ENCODE measurements around the gene TMEM225B.
A peak's percentile ranks its signal among the peaks of the same experiment; 100 is the strongest.

TMEM225B gene

DNA sequence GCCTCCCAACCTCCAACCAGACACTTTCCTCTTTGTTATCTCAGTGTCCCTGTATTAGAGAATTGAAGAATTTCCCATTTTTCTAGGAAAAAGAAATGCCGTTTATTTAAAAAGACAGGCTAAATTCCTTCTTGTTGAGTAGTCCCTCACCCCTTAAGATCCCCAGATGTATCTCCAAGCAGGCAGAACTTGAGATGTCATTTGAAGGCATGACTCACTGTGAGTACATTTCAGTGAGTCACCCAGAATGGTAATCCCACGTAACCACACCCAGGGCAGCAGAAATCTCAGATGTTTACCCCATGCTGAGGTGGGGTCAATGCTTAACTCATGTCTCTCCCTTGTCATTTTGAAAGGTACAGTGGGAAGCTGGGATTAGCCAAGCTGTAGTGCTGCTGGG lies 35.2 kb upstream of the TMEM225B start:
- Histone ChIP-seq H3K36me3 (ENCODE audit: control insufficient read depth in 2 of 2, insufficient read depth in 1 of 2, low read length in 2 of 2) (peaks cover 59 to 69% of the 10 kb centered on the region in 2 experiments), H3K9me3 (ENCODE audit: control insufficient read depth, insufficient read depth, low read depth, low read length) (no peaks in the 10 kb centered on the region), H3K4me3 (ENCODE audit: low read depth, low read length) (no peak overlapping the region), H3K27ac (ENCODE audit: extremely low read depth, low read depth, low read length) (0 out of 2 replicates have a peak overlapping the region, but pooled peaks have one; percentile 28), H3K4me1 (ENCODE audit: control insufficient read depth, insufficient read depth, low read length) (peaks cover 5% of the 10 kb centered on the region)
- ChIA-PET POLR2A (interaction anchor here (1.0 kb wide), 2 partner anchors 11 to 58 kb away, joined by 4 read pairs; partner anchors contain the start of genes FAM200A and ZKSCAN5), CTCF (interaction anchor here (1.2 kb wide), 1 partner anchor 11 kb away, joined by 3 read pairs; the partner anchor contains the start of gene FAM200A)
- TF ChIP-seq ZNF202 (tag by site-specific recombination; IDR thresholded peaks at IDR 0.05; ENCODE audit: borderline replicate concordance) (no peak), ZNF514 (tag by site-specific recombination; IDR thresholded peaks at IDR 0.05) (no peak), ZNF549 (tag by site-specific recombination; IDR thresholded peaks at IDR 0.05) (no peak), ZNF626 (tag by site-specific recombination; IDR thresholded peaks at IDR 0.05) (no peak), ZNF561 (tag by site-specific recombination; IDR thresholded peaks at IDR 0.05; ENCODE audit: borderline replicate concordance) (no peak), IKZF3 (tag by site-specific recombination; IDR thresholded peaks at IDR 0.05) (0 out of 2 replicates have a peak, but pooled peaks have one; percentile 40), ZNF148 (tag by site-specific recombination; IDR thresholded peaks at IDR 0.05; ENCODE audit: borderline replicate concordance) (no peak), ZNF292 (tag by site-specific recombination; IDR thresholded peaks at IDR 0.05; ENCODE audit: borderline replicate concordance, low read depth) (no peak), ZNF132 (tag by site-specific recombination; IDR thresholded peaks at IDR 0.05; ENCODE audit: borderline replicate concordance) (no peak), ZNF24 (tag by site-specific recombination; IDR thresholded peaks at IDR 0.05) (peak; percentile 76; the same call in 1 of the 2 replicates), ZNF26 (tag by site-specific recombination; IDR thresholded peaks at IDR 0.05) (no peak), ZNF426 (tag by site-specific recombination; IDR thresholded peaks at IDR 0.05) (no peak), ZNF585B (tag by site-specific recombination; IDR thresholded peaks at IDR 0.05) (no peak), ZNF558 (tag by site-specific recombination; IDR thresholded peaks at IDR 0.05) (peak; percentile 81), ZNF239 (tag by site-specific recombination; IDR thresholded peaks at IDR 0.05) (no peak), ZNF600 (tag by site-specific recombination; IDR thresholded peaks at IDR 0.05) (0 out of 2 replicates have a peak, but pooled peaks have one; percentile 34), SALL2 (tag by site-specific recombination; IDR thresholded peaks at IDR 0.05; ENCODE audit: borderline replicate concordance) (no peak), FEZF1 (tag by site-specific recombination; IDR thresholded peaks at IDR 0.05) (0 out of 2 replicates have a peak, but pooled peaks have one; percentile 21), SP3 (tag by site-specific recombination; IDR thresholded peaks at IDR 0.05) (0 out of 2 replicates have a peak, but pooled peaks have one; percentile 34), SP2 (tag by site-specific recombination; IDR thresholded peaks at IDR 0.05) (peak; percentile 22; the same call in 1 of the 2 replicates), ZNF2 (tag by site-specific recombination; IDR thresholded peaks at IDR 0.05) (peak; percentile 89), ZBTB6 (tag by site-specific recombination; IDR thresholded peaks at IDR 0.05) (no peak), ZNF768 (tag by site-specific recombination; IDR thresholded peaks at IDR 0.05) (no peak), ZNF488 (tag by site-specific recombination; IDR thresholded peaks at IDR 0.05) (no peak), ZNF560 (tag by site-specific recombination; IDR thresholded peaks at IDR 0.05; ENCODE audit: borderline replicate concordance) (no peak), ZNF221 (tag by site-specific recombination; IDR thresholded peaks at IDR 0.05; ENCODE audit: borderline replicate concordance) (no peak), ZNF416 (tag by site-specific recombination; IDR thresholded peaks at IDR 0.05) (no peak)
- TF ChIP-seq, protein P1, sequence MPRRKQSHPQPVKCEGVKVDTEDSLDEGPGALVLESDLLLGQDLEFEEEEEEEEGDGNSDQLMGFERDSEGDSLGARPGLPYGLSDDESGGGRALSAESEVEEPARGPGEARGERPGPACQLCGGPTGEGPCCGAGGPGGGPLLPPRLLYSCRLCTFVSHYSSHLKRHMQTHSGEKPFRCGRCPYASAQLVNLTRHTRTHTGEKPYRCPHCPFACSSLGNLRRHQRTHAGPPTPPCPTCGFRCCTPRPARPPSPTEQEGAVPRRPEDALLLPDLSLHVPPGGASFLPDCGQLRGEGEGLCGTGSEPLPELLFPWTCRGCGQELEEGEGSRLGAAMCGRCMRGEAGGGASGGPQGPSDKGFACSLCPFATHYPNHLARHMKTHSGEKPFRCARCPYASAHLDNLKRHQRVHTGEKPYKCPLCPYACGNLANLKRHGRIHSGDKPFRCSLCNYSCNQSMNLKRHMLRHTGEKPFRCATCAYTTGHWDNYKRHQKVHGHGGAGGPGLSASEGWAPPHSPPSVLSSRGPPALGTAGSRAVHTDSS (tag by site-specific recombination; IDR thresholded peaks at IDR 0.05) = no peak

Measured in HEK293 (cell line).